Right forelimb (tissue), 1 donor: ENCODE results near the gene DUXA.
"Not testable (repeated sequence)": the region's sequence is repeated elsewhere in the genome, so short reads cannot be mapped to it uniquely, and the experiment has no call there.

ENCODE experiments used
- DNase-seq: peaks from one replicate; pipeline ENCODE4 v3.0.0-alpha.2; 2018

DUXA gene

DNA sequence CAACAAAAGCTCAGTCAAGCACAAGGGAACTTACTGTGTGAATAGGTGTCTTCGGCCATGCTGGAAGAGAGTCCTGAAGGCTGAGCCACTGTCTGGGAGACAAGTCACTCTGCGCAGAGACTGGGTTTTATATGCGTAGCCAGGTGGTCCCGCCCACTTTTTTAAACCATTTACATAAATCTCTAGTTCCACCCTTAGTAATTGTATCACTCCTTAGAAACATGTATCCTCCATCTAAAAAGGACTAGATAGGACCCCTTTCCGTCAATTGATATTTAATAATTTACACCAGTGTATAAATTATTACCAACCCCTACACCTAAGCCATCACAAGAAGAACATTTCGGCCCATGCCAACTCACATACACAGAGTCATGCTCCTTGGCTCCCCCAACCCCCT lies at the start of gene DUXA:
DUXA (minus strand) TSS at position 101 of the 400 bp plus-strand sequence; CDS start at position 59, 42 bp downstream.
- no peak for DNase-seq

DNA sequence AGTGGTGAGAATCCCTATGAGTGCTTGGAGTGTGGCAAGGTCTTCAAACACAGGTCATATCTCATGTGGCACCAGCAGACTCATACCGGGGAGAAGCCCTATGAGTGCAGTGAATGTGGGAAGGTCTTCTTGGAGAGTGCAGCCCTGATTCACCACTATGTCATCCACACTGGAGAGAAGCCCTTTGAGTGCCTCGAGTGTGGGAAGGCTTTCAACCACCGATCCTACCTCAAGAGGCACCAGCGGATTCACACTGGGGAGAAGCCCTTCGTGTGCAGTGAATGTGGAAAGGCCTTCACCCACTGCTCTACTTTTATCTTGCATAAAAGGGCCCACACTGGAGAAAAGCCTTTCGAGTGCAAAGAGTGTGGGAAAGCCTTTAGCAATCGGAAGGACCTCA lies 44.8 kb upstream of the DUXA start:
- DNase-seq, result no peak

DNA sequence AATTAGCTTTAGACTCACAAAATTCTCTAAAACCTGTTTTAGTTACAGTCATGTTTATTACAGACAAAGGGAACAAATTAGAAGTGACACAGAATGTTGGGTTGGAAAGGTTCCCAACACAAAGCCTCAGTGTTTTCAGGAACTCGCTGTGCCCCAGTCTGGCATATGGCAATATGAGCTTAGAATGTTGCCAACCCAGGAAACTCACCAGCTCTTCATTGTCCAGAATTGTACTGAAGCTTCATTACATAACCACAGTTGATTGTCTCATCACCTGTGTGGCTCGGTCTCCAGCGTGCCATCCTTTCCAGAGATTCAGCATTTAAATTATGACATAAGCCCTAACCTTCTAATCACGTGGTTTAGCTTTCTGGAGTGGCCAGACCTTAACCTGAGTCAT lies 43.1 kb upstream of the DUXA start:
- no peak for DNase-seq

DNA sequence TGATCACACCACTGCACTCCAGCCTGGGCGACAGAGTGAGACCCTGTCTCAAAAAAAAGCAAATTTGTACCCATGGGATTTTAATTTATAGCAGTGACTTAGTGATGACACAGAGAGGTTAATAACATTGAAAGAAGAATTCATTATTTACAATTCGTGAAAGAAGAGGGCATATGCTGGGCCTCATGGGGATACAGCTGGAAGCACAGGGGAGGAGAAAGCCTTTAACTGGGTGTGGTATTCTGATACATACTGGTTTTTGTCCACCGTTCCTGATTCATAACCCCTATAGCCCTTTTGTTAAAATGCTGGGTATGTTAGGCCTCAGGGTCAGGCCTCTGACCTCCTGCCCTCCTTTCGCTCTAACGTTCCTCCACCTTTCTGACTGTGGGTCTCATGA lies 34.9 kb upstream of the DUXA start:
- no peak for DNase-seq

DNA sequence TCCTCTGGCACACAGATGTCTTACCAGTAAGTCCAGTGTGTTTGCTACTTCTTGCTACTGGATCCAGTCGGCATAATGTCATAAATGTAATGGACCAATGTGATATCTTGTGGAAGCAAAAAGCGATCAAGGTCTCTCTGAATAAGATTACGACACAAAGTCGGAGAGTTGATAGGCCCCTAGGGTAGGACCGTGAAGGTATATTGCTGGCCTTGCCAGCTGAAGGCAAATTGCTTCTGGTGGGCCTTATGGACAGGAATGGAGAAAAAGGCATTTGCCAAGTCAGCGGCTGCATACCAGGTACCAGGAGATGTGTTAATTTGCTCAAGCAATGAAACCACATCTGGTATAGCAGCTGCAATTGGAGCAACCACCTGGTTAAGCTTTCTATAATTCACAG lies 30.6 kb upstream of the DUXA start:
- DNase-seq, result not testable (repeated sequence)

DNA sequence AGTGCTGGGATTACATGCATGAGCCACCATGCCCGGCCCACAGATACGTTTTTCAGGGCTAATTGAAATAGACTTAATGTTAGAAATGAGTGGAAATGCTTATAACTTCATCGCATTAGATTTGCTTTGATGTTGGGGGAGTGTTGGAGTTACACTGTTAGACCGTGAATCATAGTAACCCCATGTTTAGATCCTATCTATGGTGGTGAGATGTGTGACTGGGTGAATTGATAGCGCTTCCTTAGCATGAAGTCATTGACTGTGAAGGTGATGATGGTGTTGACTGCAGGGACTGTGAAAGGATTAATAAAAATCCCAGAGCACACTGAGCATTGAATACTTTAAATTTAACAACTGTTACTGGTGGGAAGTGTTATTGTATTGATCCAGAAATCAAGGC lies 25.7 kb upstream of the DUXA start:
- no peak for DNase-seq

DNA sequence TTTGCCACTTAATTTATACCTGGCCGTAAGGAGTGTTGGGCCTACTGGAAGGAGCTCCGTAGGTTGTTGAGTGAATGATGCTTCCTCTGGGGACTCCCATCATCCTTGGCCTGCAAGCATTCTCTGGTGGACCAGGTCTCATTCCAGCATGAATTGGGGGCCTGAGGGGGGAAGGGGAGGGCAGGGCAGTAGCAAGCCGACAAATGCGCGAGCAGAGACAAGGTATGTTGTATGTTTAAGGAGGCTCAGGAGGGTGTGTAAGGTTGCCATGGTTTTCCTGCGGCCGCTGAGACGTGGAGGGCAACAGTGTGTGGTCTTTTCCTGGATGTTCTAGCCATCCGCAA lies 24.8 kb upstream of the DUXA start:
- no peak for DNase-seq

DNA sequence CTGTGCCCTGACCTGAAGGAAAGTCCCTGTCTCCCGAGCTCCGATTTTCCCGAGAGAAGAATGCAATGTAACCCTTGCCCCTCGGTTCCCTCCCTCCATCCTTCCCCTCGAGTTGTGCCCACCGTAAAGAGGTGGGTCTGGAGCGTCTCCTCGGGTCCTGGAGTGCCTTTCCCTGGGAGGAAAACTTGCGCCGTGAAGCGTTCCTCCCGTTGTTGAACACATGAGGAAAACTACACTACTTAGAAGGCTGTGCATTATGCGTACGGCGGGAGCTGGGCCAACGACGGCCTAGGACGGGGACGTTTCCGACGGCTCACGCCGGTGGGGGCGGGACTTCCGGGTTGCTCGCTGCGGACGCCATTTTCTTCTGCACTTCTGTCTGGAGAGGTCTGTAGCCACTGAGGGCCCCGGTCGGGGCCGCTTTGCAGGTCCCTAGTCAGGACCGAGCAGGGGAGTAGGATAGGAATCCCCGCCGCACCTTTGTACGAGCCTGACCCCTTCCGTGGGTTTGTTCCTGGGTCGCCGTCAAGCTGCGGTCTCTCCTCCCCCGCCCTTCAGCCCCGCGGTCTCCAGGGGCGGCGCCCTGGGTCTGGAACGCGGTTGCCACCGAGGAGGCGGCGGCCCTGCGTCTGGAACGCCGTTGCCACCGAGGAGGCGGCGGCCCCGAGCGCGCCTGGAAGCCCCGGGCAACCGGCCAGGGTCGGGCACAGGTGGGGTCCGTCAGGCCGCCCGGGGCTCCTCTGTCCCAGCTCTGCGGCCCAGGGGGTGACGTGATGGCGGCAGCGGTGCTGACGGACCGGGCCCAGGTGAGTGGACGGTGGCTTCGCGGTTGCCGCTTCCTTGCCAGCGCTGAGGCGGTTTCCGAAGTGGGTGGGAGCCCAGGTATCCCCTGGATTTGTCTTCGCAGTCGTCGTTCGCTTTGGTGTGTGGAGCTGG lies 24.1 kb upstream of the DUXA start, which contains the start of gene ZNF264:
ZNF264 (plus strand) TSS at position 360 of the 936 bp plus-strand sequence; CDS start at position 774, 414 bp downstream.
- peak; percentile 97 for DNase-seq

DNA sequence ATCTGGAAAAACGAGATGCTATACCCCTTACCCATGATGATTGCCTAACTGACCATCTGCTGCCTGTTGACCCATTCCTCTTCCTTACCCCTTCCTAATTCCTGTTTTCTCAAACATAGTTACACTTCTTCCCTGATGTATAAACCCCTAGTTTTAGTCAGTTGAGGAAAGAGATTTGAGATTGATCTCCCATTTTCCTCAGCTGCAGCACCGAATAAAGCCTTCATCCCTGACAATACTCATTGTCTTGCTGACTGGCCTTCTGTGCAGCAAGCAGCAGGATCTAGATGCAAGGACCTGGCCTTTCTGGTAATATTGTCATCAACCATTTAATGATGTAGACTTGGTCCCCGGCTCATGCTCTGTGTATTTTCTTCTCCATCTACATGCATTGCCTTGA lies 23.0 kb upstream of the DUXA start:
- DNase-seq, result no peak

DNA sequence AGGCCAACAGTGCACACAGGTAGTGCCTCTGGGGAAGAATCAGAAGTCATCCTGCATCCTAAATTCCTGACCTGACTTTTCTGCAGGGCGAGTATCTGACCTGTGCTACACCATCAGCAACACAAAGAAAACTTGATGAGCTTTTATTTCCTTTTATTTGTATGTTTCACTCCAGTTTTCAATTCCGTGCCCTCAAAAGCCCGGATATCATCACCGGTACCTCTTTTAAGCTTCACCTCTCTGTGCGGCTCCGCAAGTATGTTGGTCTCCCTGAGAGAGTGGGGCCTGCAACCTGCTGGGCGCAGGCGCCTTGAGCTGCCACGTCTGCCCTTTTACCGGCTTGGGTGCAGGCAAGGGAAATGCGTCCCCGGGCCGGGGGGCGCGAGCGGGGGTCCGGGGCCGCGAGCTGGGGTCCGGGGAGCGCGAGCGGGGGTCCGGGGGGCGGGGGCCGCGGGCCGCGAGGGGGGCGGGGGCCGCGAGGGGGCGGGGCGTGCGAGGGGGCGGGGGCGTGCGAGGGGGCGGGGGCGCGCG lies 4.3 kb upstream of the DUXA start:
- peak; percentile 63 for DNase-seq

DNA sequence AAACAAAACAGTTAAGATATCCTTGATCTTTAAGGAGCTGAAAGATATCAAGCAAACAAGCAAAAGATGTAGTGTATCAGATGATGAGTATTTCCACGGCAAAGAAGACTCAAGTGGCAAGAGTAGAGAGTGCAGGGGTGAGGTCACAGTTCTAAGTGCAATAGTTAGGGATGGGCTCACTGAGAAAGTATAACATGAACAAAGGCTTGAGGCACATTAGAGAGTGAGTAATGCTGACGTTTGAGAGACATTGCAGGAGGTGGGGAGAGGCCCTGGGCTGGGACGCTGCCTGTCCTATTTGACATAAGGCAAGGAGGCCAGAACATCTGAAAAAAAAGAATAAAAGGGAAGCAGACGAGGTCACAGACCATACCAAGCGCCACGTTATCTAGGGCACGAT lies 1.4 kb downstream of the DUXA start:
- no peak for DNase-seq

DNA sequence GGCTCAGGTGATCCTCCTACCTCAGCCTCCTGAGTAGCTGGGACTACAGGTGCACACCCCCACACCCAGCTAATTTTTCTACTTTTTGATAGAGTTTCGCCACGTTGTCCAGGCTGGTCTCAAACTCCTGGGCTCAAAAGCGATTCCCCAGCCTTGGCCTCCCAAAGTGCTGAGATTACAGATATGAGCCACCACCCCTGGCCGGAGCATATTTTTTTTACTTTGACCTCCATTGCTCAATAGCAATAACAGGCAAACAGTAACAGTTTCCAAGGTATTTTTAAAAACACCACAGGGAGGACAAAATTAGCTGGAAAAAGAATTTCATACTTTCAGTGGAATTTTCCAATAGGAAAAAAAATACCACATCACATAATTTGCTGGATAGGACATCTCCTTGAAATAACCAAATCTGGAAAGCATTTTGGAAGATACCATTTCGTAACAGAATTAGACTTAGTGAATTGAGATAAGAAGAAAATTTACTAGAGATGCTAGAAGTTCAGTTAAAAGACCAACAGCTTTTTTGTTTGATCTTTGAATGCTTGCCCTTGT lies 5.2 kb downstream of the DUXA start:
- no peak for DNase-seq

DNA sequence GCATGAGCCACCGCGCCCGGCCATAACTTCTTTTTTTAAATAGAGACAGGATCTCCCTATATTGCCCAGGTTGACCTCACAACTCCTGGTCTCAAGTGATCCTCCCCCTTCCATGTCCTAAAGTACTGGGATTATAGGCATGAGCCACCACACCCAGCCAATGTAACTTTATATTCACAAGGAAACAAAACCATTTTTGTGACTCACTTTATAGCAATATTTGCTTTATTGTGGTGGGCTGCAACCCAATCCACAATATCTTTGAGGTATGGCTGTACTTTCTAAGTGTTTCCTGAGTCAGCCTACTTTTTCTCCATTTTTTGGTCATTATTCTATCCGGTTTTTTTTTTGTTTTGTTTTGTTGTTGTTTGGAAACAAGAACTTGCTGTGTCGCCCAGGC lies 14.4 kb downstream of the DUXA start:
- no peak for DNase-seq

DNA sequence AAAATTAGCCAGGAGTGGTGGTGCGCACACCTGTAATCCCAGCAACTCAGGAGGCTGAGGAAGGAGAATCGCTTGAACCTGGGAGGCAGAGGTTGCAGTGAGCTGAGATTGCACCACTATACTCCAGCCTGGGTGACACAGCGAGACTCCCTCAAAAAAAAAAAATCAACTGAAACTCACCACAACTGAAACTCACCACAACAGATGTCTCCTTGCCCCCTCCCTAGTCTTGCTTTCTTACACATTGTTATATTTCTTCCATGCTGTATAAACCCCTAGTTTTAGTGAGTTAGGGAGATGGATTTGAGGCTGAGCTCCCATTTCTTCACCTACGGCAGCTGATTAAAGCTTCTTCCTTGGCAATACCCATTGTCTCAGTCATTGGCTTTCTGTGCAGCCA lies 25.6 kb downstream of the DUXA start:
- DNase-seq, result no peak

DNA sequence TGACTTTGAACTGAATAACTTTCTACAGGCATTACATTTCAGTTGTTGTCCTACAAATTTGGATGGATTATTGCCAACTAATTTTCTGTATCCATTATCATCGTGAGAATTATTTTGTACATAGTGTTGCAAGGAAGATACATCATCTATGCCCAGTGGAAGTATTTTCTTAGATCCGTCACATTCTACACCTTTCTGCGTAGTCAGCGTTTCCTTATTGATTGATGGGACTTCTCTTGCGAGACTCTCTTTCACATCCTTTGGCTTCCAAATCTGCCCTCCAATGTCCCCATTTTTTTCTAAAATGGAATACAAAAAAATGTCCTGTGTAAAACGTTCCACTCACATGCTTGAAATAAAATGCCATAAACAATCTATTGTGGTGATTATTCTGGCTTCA lies 31.5 kb downstream of the DUXA start:
- DNase-seq, result no peak

DNA sequence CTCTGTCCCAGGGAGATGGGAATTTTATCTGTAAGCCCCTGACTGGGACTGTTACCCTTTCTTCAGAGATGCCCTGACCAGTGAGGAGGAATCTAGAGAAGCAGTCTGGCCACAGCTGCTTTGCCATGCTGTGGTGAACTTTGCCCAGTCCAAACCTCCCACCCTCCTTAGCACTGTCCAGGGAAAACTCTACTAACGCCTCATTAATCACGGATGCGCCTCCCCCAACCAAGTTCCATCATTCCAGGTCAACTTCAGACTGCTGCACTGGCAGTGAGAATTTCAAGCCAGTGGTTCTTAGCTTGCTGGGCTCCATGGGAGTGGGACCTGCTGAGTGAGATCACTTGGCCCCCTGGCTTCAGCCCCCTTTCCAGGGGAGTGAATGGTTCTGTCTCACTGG lies 39.9 kb downstream of the DUXA start:
- not testable (repeated sequence) for DNase-seq

DNA sequence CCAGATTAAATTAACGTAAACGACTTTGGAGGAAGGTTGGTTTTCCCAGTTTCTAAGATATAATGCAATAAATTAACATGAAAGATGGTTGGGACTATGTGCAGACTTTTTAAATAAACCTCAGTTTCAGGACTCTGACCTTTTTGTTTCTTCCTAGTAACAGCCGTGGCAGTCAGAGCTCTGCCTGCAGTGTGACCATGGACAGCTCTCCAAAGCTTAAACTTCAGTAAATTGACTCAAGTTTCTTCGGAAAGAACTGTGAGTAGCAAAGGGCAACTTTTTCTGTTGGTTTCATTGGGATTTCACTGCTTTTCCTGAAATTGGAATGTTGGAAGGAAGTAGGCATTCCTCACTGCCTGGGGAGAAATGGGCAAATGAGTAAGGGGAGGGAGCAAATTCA lies 43.4 kb downstream of the DUXA start:
- DNase-seq, result no peak

DNA sequence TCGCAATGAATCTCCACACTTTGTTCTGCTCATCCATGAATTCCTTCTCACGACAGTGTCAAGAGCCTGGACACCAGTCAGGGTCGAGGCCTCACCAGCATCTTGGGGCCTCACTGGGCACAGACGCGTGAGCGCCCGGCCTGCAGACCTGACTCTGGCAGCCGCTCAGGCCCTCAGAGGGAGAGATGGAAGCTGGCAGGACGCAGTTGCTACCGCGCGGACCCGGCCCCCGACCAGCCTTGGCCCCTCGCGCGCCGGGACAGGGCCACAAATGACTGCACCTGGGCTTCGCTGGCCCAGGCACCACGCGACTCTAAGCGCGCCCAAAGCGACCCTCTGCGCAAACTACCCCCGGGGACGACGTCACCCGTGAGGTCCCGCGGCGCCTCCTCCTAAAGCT lies 48.4 kb downstream of the DUXA start:
- DNase-seq, result no peak

DNA sequence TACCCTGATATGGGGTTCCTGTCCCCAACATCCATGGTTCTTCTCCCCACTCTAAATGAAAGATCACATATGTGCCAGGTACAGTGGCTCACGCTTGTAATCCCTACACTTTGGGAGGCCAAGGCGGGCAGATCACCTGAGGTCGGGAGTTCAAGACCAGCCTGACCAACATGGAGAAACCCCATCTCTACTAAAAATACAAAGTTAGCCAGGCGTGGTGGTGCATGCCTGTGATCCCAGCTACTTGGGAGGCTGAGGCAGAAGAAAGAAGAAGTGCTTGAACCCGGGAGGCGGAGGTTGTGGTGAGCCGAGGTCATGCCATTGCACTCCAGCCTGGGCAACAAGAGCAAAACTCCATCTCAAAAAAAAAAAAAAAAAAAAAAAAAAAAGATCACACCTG lies 53.8 kb downstream of the DUXA start:
- not testable (repeated sequence) for DNase-seq

DNA sequence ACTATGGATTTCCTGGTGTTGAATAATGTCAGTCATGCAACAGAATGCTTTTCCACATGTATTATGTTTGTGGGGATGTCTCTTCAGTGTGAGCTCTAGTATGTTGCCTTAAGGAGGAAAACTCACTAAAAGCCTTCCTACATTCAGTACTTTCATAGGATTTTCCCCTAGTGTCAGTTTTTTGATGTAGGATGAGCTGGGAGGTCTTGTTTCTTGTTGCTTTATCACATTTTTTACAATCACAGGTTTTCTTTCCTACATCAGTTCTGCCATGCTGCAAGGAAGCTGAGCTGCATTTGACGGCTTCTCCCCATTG lies 56.0 kb downstream of the DUXA start:
- no peak for DNase-seq

DNA sequence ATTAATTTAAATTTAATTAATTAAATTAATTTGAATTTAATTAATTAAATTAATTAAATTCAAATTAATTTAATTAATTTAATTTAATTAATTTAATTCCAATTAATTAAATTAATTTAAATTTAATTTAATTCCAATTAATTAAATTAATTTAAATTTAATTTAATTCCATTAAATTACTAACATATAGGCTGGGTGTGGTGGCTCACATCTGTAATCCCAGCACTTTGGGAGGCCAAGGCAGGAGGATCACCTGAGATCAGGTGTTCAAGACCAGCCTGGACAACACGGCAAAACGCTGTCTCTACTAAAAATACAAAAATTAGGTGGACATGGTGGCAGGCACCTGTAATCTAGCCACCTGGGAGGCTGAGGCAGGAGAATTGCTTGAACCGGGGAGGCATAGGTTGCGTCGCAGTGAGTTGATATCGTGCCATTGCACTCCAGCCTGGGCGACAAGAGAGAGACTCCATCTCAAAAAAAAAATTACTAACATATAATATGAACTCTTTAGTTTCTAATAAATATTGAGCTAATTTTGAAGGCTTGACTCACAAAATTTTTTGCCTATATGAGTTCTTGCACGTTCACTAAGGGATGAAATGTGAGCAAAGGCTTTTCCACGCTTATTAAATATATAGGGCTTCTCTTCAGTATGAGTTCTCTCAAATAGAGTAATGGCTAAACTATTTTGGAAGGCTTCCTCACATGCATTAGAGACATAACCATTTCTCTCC lies 56.5 kb downstream of the DUXA start:
- DNase-seq, result no peak

DNA sequence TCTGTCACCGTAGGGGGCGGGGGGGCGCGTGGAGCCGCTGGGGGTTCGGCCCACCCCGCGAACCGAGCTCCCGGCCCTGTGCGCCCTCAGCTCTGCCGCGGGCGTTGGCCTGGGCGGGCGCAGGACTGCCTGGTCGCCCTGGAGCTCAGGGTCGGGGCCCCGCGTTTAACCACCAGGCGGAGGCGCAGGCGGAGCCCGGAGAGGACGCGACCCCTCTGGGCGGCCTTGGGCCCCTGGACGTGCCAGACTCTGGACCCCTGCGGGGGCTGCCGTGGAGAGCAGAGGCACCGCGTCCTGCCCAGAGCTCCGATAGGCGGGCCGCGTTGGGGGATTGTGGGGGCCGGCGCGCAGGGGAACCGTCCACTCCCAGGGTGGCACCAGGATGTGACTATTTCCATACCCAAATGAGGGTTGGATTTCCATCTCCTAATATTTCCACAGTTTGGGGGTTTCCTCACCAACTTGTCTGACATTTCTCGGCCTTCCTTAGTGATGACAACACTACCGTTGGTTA lies 60.5 kb downstream of the DUXA start:
- DNase-seq, result no peak

DNA sequence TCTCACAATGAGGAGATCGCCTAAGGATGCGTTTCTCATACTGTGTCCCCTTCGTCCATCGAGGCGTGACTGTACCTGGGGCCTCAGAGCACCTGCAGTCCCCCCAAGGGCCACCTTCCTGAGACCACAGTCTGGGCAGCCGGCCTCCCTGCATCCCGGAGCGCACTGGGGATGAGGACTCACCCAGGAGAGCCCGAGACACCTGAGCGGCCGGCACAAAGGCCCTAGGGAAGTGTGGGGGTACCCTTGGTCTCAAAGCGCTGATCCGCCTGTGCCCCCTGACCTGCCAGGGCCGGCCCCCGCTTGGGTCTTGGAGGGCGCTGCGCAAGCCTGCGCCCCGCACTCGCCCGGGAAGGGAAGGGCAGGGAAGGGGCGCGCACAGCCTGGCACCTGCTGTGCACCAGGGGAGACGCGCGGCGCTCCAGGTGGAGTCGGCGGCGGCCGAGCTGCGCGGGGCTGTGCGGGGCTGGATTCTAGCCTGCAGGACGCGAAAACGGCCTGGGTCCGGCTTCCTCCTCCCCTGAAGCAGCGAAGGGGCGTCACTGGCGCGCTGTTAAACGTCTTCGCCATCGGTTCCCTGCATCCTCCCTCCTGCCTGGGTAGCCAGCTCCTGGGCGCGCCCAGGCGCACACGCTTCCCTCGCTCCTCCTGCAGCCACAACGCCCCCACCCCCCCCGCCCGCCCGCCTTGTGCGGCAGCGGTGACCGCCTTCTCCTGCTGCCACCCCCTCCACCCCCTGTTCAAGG lies 61.1 kb downstream of the DUXA start:
- DNase-seq, result no peak
